Measurements from ENCODE around the gene SLC36A4.

SLC36A4 gene

GRCh38 chr11:93213622-93214021 is 15.8 kb upstream of the SLC36A4 start:
- no peak overlapping the region for H3K27ac ChIP-seq (ENCODE audit: low read depth, low read length)
- no peak overlapping the region for H3K4me2 ChIP-seq (ENCODE audit: low read depth, low read length, poor library complexity, severe bottlenecking)
- no peaks in the 10 kb centered on the region for H4K20me1 ChIP-seq (ENCODE audit: low read depth, low read length)
- no peak overlapping the region for H2AFZ ChIP-seq (ENCODE audit: low read depth, low read length, severe bottlenecking)
- no peak overlapping the region for H3K9ac ChIP-seq (ENCODE audit: low read length)
- H3K9me3 ChIP-seq (ENCODE audit: insufficient read depth, low read length), result no peaks in the 10 kb centered on the region
- no peaks in the 10 kb centered on the region for H3K9me2 ChIP-seq (replicated peaks; ENCODE audit: insufficient read depth, low read length)
- H3F3A ChIP-seq (ENCODE audit: insufficient read depth), result no peaks in the 10 kb centered on the region
- TF ChIP-seq EZH2phosphoT487 (conservative IDR thresholded peaks at IDR 0.05; ENCODE audit: low read length), result no peak
- TF ChIP-seq, protein P1, sequence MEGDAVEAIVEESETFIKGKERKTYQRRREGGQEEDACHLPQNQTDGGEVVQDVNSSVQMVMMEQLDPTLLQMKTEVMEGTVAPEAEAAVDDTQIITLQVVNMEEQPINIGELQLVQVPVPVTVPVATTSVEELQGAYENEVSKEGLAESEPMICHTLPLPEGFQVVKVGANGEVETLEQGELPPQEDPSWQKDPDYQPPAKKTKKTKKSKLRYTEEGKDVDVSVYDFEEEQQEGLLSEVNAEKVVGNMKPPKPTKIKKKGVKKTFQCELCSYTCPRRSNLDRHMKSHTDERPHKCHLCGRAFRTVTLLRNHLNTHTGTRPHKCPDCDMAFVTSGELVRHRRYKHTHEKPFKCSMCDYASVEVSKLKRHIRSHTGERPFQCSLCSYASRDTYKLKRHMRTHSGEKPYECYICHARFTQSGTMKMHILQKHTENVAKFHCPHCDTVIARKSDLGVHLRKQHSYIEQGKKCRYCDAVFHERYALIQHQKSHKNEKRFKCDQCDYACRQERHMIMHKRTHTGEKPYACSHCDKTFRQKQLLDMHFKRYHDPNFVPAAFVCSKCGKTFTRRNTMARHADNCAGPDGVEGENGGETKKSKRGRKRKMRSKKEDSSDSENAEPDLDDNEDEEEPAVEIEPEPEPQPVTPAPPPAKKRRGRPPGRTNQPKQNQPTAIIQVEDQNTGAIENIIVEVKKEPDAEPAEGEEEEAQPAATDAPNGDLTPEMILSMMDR (IDR thresholded peaks at IDR 0.05; ENCODE audit: insufficient read depth, low read length, poor library complexity, severe bottlenecking), result no peak
- H3K27me3 ChIP-seq (ENCODE audit: low read length), result no peaks in the 10 kb centered on the region
- H3K36me3 ChIP-seq (ENCODE audit: low read length), result no peaks in the 10 kb centered on the region
- H3K4me3 ChIP-seq (ENCODE audit: insufficient read depth, low read length, poor library complexity, severe bottlenecking), result no peak overlapping the region
- no peaks in the 10 kb centered on the region for H3K79me2 ChIP-seq (ENCODE audit: insufficient read depth, low read length)

DNA sequence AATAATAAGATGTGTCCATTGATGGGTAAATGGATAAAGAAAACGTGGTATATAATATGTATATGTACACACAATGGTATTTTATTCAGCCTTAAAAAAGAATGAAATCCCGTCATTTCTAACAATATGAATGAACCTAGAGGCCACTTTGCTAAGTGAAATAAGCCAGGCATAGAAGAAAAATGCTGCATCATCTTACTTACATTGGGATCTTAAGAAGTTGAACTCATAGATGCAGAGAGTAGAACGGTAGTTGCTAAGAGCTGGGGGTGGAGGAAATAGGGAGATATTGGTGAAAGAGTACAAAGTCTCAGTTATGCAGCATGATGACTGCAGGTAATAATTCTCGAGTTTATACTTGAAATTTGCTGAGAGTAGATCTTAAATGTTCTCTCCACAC is 14.3 kb upstream of the SLC36A4 start:
- no peaks in the 10 kb centered on the region for H3K9me3 ChIP-seq (ENCODE audit: insufficient read depth, low read length)
- TF ChIP-seq, protein P1 (IDR thresholded peaks at IDR 0.05; ENCODE audit: insufficient read depth, low read length, poor library complexity, severe bottlenecking), result no peak
- TF ChIP-seq EZH2phosphoT487 (conservative IDR thresholded peaks at IDR 0.05; ENCODE audit: low read length), result no peak
- H4K20me1 ChIP-seq (ENCODE audit: low read depth, low read length), result no peaks in the 10 kb centered on the region
- no peaks in the 10 kb centered on the region for H3K36me3 ChIP-seq (ENCODE audit: low read length)
- H2AFZ ChIP-seq (ENCODE audit: low read depth, low read length, severe bottlenecking), result no peak overlapping the region
- no peaks in the 10 kb centered on the region for H3K27me3 ChIP-seq (ENCODE audit: low read length)
- H3K9me2 ChIP-seq (replicated peaks; ENCODE audit: insufficient read depth, low read length), result no peaks in the 10 kb centered on the region
- H3K4me2 ChIP-seq (ENCODE audit: low read depth, low read length, poor library complexity, severe bottlenecking), result no peak overlapping the region
- H3K27ac ChIP-seq (ENCODE audit: low read depth, low read length), result no peak overlapping the region
- H3K9ac ChIP-seq (ENCODE audit: low read length), result no peak overlapping the region
- H3K79me2 ChIP-seq (ENCODE audit: insufficient read depth, low read length), result no peaks in the 10 kb centered on the region
- H3F3A ChIP-seq (ENCODE audit: insufficient read depth), result no peaks in the 10 kb centered on the region
- H3K4me3 ChIP-seq (ENCODE audit: insufficient read depth, low read length, poor library complexity, severe bottlenecking), result no peak overlapping the region

DNA sequence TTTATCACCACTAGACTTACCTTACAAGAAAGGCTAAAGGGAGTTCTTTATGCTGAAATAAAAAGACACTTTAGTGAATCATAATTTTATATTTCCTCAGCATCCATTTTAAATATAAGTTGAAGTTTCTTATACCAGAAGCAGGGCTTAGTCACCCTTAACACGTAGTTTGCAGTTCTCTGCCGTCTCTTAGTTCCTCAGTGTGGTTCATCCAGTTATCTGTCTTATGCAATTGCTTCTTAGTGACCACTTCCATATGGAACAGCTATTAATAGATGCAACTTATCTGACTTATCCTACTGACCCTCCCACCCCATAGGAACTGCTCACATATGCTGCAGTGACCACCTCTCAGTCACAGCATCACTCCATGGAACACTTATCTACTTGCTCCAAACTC is 11.7 kb upstream of the SLC36A4 start:
- H3K4me3 ChIP-seq (ENCODE audit: insufficient read depth, low read length, poor library complexity, severe bottlenecking), result no peak overlapping the region
- H3K9me2 ChIP-seq (replicated peaks; ENCODE audit: insufficient read depth, low read length), result no peaks in the 10 kb centered on the region
- no peaks in the 10 kb centered on the region for H3K9me3 ChIP-seq (ENCODE audit: insufficient read depth, low read length)
- H3K9ac ChIP-seq (ENCODE audit: low read length), result no peak overlapping the region
- no peak overlapping the region for H3K4me2 ChIP-seq (ENCODE audit: low read depth, low read length, poor library complexity, severe bottlenecking)
- H3K27ac ChIP-seq (ENCODE audit: low read depth, low read length), result no peak overlapping the region
- no peak overlapping the region for H2AFZ ChIP-seq (ENCODE audit: low read depth, low read length, severe bottlenecking)
- no peaks in the 10 kb centered on the region for H4K20me1 ChIP-seq (ENCODE audit: low read depth, low read length)
- H3K79me2 ChIP-seq (ENCODE audit: insufficient read depth, low read length), result no peaks in the 10 kb centered on the region
- TF ChIP-seq EZH2phosphoT487 (conservative IDR thresholded peaks at IDR 0.05; ENCODE audit: low read length), result no peak
- TF ChIP-seq, protein P1 (IDR thresholded peaks at IDR 0.05; ENCODE audit: insufficient read depth, low read length, poor library complexity, severe bottlenecking), result no peak
- no peaks in the 10 kb centered on the region for H3K36me3 ChIP-seq (ENCODE audit: low read length)
- H3K27me3 ChIP-seq (ENCODE audit: low read length), result no peaks in the 10 kb centered on the region
- no peaks in the 10 kb centered on the region for H3F3A ChIP-seq (ENCODE audit: insufficient read depth)

All from SU-DHL-6 (cell line).